Upper lobe of left lung (tissue), 4 donors: ENCODE data around the gene NSD1.

ENCODE experiments used
- EP300 ChIP-seq, 4 donors: sonication (generic); formaldehyde crosslinking; IDR thresholded peaks; one replicate each; pipeline ENCODE4 v1.5.1; 2017; ENCODE audit warnings: antibody characterized with exemption in 4 of 4, control low read depth in 2 of 4
- POLR2AphosphoS5 ChIP-seq, 2 donors: sonication (generic); formaldehyde crosslinking; IDR thresholded peaks; one replicate each; pipeline ENCODE4 v1.5.1; 2017; ENCODE audit warnings: antibody characterized with exemption in 2 of 2
- TF ChIP-seq, protein P1 (sequence below), 6 experiments: fragments of 450-650 bp in 4 of 6; fragments of 200-600 bp in 2 of 6; sonication (generic) in 2 of 6; IDR thresholded peaks; one replicate each; pipeline ENCODE4 v1.5.1; 2016 to 2019; ENCODE audit warnings: antibody characterized with exemption in 6 of 6

- TF ChIP-seq, protein P1, sequence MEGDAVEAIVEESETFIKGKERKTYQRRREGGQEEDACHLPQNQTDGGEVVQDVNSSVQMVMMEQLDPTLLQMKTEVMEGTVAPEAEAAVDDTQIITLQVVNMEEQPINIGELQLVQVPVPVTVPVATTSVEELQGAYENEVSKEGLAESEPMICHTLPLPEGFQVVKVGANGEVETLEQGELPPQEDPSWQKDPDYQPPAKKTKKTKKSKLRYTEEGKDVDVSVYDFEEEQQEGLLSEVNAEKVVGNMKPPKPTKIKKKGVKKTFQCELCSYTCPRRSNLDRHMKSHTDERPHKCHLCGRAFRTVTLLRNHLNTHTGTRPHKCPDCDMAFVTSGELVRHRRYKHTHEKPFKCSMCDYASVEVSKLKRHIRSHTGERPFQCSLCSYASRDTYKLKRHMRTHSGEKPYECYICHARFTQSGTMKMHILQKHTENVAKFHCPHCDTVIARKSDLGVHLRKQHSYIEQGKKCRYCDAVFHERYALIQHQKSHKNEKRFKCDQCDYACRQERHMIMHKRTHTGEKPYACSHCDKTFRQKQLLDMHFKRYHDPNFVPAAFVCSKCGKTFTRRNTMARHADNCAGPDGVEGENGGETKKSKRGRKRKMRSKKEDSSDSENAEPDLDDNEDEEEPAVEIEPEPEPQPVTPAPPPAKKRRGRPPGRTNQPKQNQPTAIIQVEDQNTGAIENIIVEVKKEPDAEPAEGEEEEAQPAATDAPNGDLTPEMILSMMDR (IDR thresholded peaks at IDR 0.05), result peak in 4 of 6 experiments; percentile 19 to 49 (median 34)
- peak; percentile 77 to 89 for TF ChIP-seq POLR2AphosphoS5 (IDR thresholded peaks at IDR 0.05)
- TF ChIP-seq EP300 (IDR thresholded peaks at IDR 0.05), result no peak
Measured at GRCh38 chr5:177303121-177303924, 169.8 kb downstream of the NSD1 start, which contains the start of the genes PRELID1 and RAB24.
